ENCODE measurements around the gene ACBD6.

- TF ChIP-seq CTCF (IDR thresholded peaks at IDR 0.05), result no peak
- TF ChIP-seq POLR2A (IDR thresholded peaks at IDR 0.05), result no peak
These were observed 253.4 kb downstream of the ACBD6 start for GRCh38 chr1:180248731-180249681.
